ENCODE measurements around the gene CDKL2. TPM values are rescaled to one million over a fixed set of nuclear protein-coding genes. Genes with fewer than 3 reads are reported as not detected.
"Not testable (repeated sequence)": the region's sequence is repeated elsewhere in the genome, so short reads cannot be mapped to it uniquely, and the experiment has no call there.

The CDKL2 gene
- total and polyA plus RNA-seq, 8 donors: 2.2 to 22.6 (median 6.0) TPM

DNA sequence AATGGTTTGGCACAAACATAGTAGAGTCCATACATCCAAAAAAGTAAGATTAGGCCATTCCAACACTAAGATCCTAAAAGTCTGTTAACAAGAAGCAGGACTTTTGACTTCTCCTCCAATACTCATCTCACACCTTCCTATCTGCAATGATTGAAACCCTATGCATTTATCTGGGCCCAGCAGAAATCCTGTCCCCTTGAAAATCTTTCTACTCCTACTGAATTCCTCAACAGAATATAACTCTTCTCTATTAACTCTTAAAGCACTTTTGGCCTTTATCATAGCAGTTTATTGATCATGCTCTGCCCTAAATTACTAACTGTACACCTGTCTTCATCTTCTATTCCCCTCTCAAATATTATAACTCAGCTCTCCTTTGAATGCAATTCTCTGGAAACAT is 38.3 kb upstream of the CDKL2 start:
- Histone ChIP-seq H3K9me3 (no peaks in the 10 kb centered on the region), H3K36me3 (no peaks in the 10 kb centered on the region), H3K27ac (no peak overlapping the region), H3K4me3 (no peak overlapping the region), H3K27me3 (no peaks in the 10 kb centered on the region), H3K4me1 (peaks cover 6 to 59% of the 10 kb centered on the region in 2 donors)
- ATAC-seq (no peak), DNase-seq (no peak)
- intact Hi-C loops (cut with DNase I): no loop called here
- TF ChIP-seq, protein P1, sequence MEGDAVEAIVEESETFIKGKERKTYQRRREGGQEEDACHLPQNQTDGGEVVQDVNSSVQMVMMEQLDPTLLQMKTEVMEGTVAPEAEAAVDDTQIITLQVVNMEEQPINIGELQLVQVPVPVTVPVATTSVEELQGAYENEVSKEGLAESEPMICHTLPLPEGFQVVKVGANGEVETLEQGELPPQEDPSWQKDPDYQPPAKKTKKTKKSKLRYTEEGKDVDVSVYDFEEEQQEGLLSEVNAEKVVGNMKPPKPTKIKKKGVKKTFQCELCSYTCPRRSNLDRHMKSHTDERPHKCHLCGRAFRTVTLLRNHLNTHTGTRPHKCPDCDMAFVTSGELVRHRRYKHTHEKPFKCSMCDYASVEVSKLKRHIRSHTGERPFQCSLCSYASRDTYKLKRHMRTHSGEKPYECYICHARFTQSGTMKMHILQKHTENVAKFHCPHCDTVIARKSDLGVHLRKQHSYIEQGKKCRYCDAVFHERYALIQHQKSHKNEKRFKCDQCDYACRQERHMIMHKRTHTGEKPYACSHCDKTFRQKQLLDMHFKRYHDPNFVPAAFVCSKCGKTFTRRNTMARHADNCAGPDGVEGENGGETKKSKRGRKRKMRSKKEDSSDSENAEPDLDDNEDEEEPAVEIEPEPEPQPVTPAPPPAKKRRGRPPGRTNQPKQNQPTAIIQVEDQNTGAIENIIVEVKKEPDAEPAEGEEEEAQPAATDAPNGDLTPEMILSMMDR (IDR thresholded peaks at IDR 0.05): no peak

DNA sequence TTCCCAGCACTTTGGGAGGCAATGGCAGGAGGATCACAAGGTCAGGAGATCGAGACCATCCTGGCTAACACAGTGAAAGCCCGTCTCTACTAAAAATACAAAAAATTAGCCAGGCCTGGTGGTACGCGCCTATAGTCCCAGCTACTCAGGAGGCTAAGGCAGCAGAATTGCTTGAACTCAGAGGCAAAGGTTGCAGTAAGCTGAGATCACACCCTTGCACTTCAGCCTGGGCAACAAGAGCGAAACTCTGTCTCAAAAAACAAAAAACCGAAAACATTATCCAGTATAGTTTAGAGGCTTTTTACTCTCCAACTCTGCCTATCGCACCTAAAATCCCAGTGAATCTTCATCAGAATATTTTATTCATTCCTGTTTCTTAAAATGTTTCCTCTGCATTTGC is 37.3 kb upstream of the CDKL2 start:
- H3K36me3 ChIP-seq; H3K27ac ChIP-seq; H3K9me3 ChIP-seq; DNase-seq; intact Hi-C loops (cut with DNase I); ATAC-seq; H3K4me3 ChIP-seq; H3K27me3 ChIP-seq: not testable (repeated sequence)
- H3K4me1 ChIP-seq: peaks cover 6 to 59% of the 10 kb centered on the region in 2 donors

DNA sequence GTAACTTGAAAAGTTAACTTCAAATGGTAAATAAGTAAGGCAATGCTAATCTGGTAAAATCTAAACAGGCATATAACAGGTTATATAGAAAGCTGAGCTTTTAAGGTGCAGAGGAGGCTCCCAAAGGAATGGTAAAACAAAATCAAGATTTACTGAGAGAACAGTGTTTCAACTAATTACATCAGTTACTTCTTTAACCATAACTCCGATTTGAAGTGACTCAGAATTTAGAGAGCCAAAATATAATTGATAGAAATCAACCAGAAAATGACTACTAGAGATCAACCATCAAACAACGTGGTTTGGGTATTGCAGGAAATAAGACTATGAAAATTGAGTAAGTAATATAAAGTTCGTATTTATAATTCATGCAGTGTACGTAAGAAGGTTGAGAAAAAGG is 36.0 kb upstream of the CDKL2 start:
- TF ChIP-seq, protein P1 (IDR thresholded peaks at IDR 0.05): no peak
- no peaks in the 10 kb centered on the region for H3K9me3 ChIP-seq
- H3K27ac ChIP-seq: no peak overlapping the region
- peaks cover 4 to 55% of the 10 kb centered on the region in 2 donors for H3K4me1 ChIP-seq
- intact Hi-C loops (cut with DNase I): no loop called here
- peaks cover 0 to 3% of the 10 kb centered on the region in 2 donors for H3K36me3 ChIP-seq
- no peak for ATAC-seq
- H3K27me3 ChIP-seq: no peaks in the 10 kb centered on the region
- DNase-seq: no peak
- no peak overlapping the region for H3K4me3 ChIP-seq

DNA sequence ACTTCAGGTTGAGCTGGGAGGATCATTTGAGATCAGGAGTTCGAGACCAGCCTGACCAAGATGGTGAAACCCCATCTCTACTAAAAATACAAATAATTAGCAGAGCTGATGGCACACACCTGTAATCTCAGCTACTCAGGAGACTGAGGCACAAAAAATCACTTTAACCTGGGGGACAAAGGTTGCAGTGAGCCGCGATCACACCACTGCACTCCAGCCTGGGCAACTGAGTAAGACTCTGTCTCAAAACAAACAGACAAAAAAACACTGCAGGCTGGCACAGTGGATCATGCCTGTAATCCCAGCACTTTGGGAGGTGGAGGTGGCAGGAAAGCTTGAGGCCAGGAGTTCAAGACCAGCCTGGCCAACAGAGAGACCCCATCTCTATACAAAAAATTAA is 34.3 kb upstream of the CDKL2 start:
- H3K36me3 ChIP-seq: peaks cover 0 to 12% of the 10 kb centered on the region in 2 donors
- ATAC-seq; H3K27me3 ChIP-seq; H3K9me3 ChIP-seq; H3K4me3 ChIP-seq; H3K27ac ChIP-seq; DNase-seq; intact Hi-C loops (cut with DNase I): not testable (repeated sequence)
- H3K4me1 ChIP-seq: peaks cover 0 to 41% of the 10 kb centered on the region in 2 donors

DNA sequence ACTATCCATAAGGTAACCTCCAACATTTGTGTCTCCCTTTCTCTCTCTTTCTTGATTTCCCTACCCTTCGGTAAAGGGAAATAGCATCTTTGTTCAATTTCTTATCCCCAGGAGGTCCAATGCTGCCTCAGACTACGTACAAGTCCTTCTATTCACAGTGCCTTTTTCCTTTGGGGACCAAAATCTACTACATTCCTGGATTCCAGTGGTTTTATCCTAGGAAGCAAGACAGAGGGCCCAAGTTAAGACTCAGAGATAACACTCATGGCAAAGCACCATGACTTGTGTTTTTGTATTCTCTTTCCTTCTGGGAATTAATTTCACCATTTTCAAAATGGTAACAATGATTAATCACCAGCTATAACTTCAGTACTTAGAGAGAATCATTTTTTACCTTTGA is 32.3 kb upstream of the CDKL2 start:
- TF ChIP-seq, protein P1 (IDR thresholded peaks at IDR 0.05): no peak
- Histone ChIP-seq H3K9me3 (no peaks in the 10 kb centered on the region), H3K36me3 (peaks cover 0 to 24% of the 10 kb centered on the region in 2 donors), H3K4me3 (no peak overlapping the region), H3K4me1 (peaks cover 0 to 25% of the 10 kb centered on the region in 2 donors), H3K27me3 (no peaks in the 10 kb centered on the region), H3K27ac (no peak overlapping the region)
- ATAC-seq (no peak), DNase-seq (no peak)
- intact Hi-C loops (cut with DNase I): no loop called here

DNA sequence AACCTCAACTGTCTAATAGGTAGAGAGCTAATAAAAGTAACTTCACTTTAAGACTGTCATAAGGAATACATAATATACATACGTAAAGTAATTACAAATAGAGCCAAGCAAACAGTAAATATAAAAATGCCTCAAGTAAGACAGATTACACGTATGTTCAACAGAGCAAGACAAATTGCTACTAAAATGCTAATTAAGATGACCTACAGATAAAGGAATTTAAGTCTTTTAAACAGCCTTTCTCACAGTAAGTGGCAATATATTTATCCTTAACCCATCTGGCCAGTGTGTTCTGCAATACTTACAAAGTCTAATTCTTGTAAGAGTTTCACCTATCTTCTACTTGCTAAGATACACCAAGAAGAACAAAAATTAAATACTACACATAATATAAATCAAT is 30.2 kb upstream of the CDKL2 start:
- DNase-seq: no peak
- no peaks in the 10 kb centered on the region for H3K27me3 ChIP-seq
- H3K4me1 ChIP-seq: peaks cover 0 to 16% of the 10 kb centered on the region in 2 donors
- no peaks in the 10 kb centered on the region for H3K9me3 ChIP-seq
- H3K27ac ChIP-seq: no peak overlapping the region
- TF ChIP-seq, protein P1 (IDR thresholded peaks at IDR 0.05): no peak
- ATAC-seq: no peak
- no peak overlapping the region for H3K4me3 ChIP-seq
- intact Hi-C loops (cut with DNase I): no loop called here
- peaks cover 0 to 44% of the 10 kb centered on the region in 2 donors for H3K36me3 ChIP-seq

Measured in left lung (tissue), 10 donors.